HG02678 (cell line): ENCODE results near the gene RNASEH2C.
"Not testable (repeated sequence)": the region's sequence is repeated elsewhere in the genome, so short reads cannot be mapped to it uniquely, and the experiment has no call there.

Experiments used
- ATAC-seq: cut with Tn5 transposase; IDR thresholded peaks from one replicate; pipeline ENCODE4 v1.9.1; 2021; ENCODE audit warnings: mild to moderate bottlenecking, moderate library complexity; ENCODE audit not compliant: unreplicated experiment

Gene RNASEH2C

DNA sequence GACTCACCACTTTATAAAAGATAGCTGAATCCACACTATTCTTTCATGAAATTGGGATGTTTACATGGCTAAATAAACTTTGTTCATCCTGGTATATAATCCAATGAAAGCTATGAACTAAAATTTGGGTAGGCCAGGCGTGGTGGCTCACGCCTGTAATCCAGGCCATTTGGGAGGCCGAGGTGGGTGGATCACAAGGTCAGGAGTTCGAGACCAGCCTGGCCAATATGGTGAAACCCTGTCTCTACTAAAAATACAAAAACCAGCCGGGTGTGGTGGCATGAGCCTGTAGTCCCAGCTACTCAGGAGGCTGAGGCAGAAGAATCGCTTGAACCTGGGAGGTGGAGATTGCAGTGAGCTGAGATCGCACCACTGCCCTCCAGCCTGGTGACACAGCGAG, 28.8 kb downstream of the RNASEH2C start:
- not testable (repeated sequence) for ATAC-seq

DNA sequence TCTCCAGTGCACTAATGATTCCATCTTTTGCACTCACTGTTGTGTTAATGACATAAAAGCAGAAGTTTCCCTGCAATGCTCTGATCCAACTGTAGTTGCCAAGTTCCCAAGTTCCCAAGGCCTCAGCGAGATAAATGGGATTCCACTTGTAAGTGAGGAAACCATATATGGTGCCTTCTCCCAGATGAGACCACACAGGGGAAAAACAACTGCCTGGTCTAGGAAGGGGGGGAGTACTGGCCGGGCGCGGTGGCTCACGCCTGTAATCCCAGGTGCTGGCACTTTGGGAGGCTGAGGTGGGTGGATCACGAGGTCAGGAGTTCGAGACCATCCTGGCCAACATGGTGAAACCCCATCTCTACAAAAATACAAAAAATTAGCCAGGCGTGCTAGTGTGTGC, 34.6 kb downstream of the RNASEH2C start:
- ATAC-seq, result no peak

DNA sequence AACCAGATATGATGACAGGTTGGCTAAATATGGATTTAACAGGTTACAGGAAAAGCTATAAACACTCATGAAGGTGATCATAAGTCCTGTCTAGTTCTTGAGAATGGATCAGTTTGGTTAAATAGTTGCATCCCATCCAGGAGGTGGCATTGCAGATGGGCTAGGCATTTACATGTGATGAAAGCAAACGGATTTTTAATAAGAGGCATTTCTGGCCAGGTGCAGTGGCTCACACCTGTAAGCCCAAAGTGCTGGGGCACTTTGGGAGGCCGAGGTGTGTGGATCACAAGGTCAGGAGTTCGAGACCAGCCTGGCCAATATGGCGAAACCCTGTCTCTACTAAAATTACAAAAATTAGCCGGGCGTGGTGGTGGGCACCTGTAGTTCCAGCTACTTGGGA, 37.1 kb downstream of the RNASEH2C start:
- not testable (repeated sequence) for ATAC-seq

DNA sequence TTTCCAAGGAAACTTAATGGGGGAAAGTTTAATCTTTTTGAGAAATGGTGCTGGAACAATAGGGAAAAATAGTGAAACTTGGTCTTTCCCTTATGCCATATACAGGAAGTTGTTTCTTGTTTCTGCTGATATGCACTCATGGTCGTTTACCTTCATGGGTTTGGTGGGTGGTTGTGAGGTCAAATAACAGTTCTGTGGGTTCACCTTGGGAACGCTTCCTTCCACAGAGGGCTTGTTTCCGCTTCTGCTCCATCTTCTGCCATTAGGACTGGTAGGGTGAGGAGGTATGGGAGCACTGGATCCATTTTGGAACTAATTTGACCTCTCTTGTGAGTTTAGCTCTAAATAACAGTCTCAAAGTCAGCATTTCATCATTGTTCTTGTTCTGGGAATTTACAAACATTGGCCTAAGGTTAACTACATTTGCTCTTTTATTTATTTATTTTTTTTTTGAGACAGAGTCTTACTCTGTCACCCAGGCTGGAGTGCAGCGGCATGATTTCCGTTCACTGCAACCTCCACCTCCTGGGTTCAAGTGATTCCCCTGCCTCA, 40.3 kb downstream of the RNASEH2C start:
- ATAC-seq, result no peak

DNA sequence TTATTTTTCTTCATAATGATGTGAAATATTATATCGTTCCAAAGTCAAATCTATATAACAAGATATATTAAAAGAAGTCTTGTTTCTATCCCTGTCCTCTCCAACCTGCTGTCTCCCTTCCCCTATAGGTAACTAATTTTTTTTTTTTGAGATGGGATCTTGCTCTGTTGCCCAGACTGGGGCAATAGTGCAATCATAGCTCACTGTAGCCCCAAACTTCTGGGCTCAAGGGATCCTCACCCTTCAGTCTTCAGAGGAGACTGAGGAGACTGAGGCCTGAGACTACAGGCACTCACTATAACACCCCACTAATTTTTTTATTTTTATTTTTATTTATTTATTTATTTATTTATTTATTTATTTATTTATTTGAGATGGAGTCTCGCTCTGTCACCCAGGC, 47.6 kb downstream of the RNASEH2C start:
- no peak for ATAC-seq

DNA sequence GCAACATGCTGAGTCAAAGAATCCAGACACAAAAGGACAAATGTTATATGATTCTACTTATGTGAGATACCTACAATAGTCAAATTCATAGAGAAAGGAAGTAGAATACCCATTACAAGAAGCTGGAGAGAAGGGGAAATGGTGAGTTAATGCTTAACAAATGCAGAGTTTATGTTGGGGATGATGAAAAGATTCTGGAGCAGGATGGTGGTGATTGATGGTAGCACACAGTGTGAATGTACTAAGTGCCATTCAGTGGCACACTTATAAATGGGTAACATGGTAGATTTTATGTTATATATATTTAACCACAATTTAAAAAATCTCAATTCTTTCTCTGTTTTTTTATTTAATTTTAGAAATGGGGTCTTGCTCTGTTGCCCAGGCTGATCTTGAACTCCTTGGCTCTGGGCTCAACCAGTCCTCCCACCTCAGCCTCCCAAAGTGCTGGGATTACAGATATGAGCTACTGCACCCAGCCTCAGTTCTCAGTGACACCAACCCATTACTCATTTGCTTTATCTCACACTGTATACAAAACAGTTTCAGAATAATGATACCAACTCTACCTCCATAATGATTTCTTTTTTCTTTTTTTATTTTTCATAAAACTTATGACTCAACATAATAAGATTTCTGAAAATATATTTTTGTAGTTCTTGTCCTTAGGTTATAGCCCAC, 48.3 kb downstream of the RNASEH2C start:
- ATAC-seq, result no peak
